A549 (cell line): ENCODE data around the gene CWC15. TPM values are rescaled to one million over a fixed set of nuclear protein-coding genes. Genes with fewer than 3 reads are reported as not detected.
A peak's percentile ranks its signal among the peaks of the same experiment; 100 is the strongest.

Experiments
- ATAC-seq, 2 experiments: fragments of 200-7000 bp in 1 of 2; fragments of >200 bp in 1 of 2; cut with Nextera tagmentation in 1 of 2; cut with Tn5 transposase in 1 of 2; 3 replicates each; pipeline versions ENCODE4 v1.8.0 to v1.9.1; 2018 to 2020; ENCODE audit warnings: mild to moderate bottlenecking in 1 of 2, moderate library complexity in 1 of 2
- CTCF ChIA-PET: fragments of 300-600 bp; sonication (Branson Sonifier 250); formaldehyde crosslinking; extraction: SDS; loops from one replicate; lab custom pipeline; 2021; ENCODE audit warnings: antibody characterized with exemption, inconsistent platforms; lab: Yijun Ruan, JAX
- POLR2A ChIA-PET: fragments of 350-600 bp; formaldehyde crosslinking; extraction: SDS; loops from one replicate; lab custom pipeline; 2021; ENCODE audit warnings: antibody characterized with exemption, inconsistent platforms; lab: Yijun Ruan, JAX
- DNase-seq, 2 experiments: peaks; one replicate each; pipeline versions ENCODE4 v3.0.0 to v3.0.0-alpha.2; 2011 to 2016; ENCODE audit warnings: low read depth in 1 of 2, low spot score in 1 of 2
- FAIRE-seq: peaks from 2 replicates; lab custom pipeline; 2011; peaks lifted over from hg19 to GRCh38; lab: Jason Lieb, UNC
- H3K27ac ChIP-seq, 2 experiments: fragments of >200 bp; sonication (Bioruptor Twin); formaldehyde crosslinking; 3 replicates each; pipeline ENCODE4 v1.5.1; 2016 to 2017
- H3K4me1 ChIP-seq: fragments of >200 bp; sonication (Bioruptor Twin); formaldehyde crosslinking; 3 replicates; pipeline ENCODE4 v1.6.1; 2016
- H3K4me2 ChIP-seq: fragments of >200 bp; sonication (Bioruptor Twin); formaldehyde crosslinking; 3 replicates; pipeline ENCODE4 v1.6.1; 2016
- H3K4me3 ChIP-seq: fragments of >200 bp; sonication (Bioruptor Twin); formaldehyde crosslinking; 3 replicates; pipeline ENCODE4 v1.5.1; 2016
- H3K9me3 ChIP-seq: fragments of >200 bp; sonication (Bioruptor Twin); formaldehyde crosslinking; 3 replicates; pipeline ENCODE4 v1.6.1; 2016
- ATOH8 ChIP-seq: fragments of 250-450 bp; sonication (Bioruptor Pico); IDR thresholded peaks from 2 replicates; pipeline ENCODE4 v1.5.0; 2020; ENCODE audit warnings: low read depth, mild to moderate bottlenecking, moderate library complexity
- CBX2 ChIP-seq: fragments of 200-600 bp; sonication (generic); IDR thresholded peaks from 2 replicates; pipeline ENCODE4 v1.6.1; 2016; ENCODE audit warnings: low read depth, mild to moderate bottlenecking, borderline replicate concordance
- CBX8 ChIP-seq: fragments of 200-600 bp; sonication (generic); IDR thresholded peaks from 2 replicates; pipeline ENCODE4 v1.6.1; 2016
- CHD4 ChIP-seq: fragments of 200-600 bp; sonication (generic); IDR thresholded peaks from 2 replicates; pipeline ENCODE4 v1.6.1; 2016; ENCODE audit warnings: antibody characterized with exemption, mild to moderate bottlenecking, borderline replicate concordance
- CTCF ChIP-seq: fragments of >200 bp; sonication (Bioruptor Twin); formaldehyde crosslinking; IDR thresholded peaks from 3 replicates; pipeline ENCODE4 v1.5.1; 2016
- EHF ChIP-seq: fragments of 250-450 bp; sonication (Bioruptor Pico); IDR thresholded peaks from 2 replicates; pipeline ENCODE4 v1.5.0; 2020; ENCODE audit warnings: mild to moderate bottlenecking
- EHMT2 ChIP-seq: fragments of 200-600 bp; sonication (generic); IDR thresholded peaks from 2 replicates; pipeline ENCODE4 v1.6.1; 2016; ENCODE audit warnings: antibody characterized with exemption, low read depth, mild to moderate bottlenecking, moderate library complexity
- ESRRA ChIP-seq: fragments of 150-350 bp; IDR thresholded peaks from 2 replicates; pipeline ENCODE4 v1.6.1; 2014; ENCODE audit warnings: mild to moderate bottlenecking, low read length, borderline replicate concordance
- FOSB ChIP-seq: fragments of 250-450 bp; sonication (Bioruptor Pico); IDR thresholded peaks from 2 replicates; pipeline ENCODE4 v1.5.0; 2020; ENCODE audit warnings: mild to moderate bottlenecking, moderate library complexity
- FOSL2 ChIP-seq, 2 experiments: fragments of 450-650 bp in 1 of 2; fragments of >200 bp in 1 of 2; sonication (Bioruptor Twin) in 1 of 2; formaldehyde crosslinking; IDR thresholded peaks; 2 replicates each; pipeline versions ENCODE4 v1.5.0 to v1.6.1; 2016 to 2020; ENCODE audit warnings: mild to moderate bottlenecking in 1 of 2, moderate library complexity in 1 of 2
- FOXS1 ChIP-seq: fragments of 250-450 bp; sonication (Bioruptor Pico); IDR thresholded peaks from 2 replicates; pipeline ENCODE4 v1.5.0; 2020; ENCODE audit warnings: mild to moderate bottlenecking, moderate library complexity
- HES2 ChIP-seq: fragments of >200 bp; sonication (Bioruptor Twin); formaldehyde crosslinking; IDR thresholded peaks from 2 replicates; pipeline ENCODE4 v1.6.1; 2016
- HEYL ChIP-seq: fragments of 250-450 bp; sonication (Bioruptor Pico); IDR thresholded peaks from 2 replicates; pipeline ENCODE4 v1.8.0; 2021; ENCODE audit warnings: mild to moderate bottlenecking, moderate library complexity
- HOXA7 ChIP-seq: fragments of 250-450 bp; sonication (Bioruptor Pico); IDR thresholded peaks from 2 replicates; pipeline ENCODE4 v1.5.0; 2020; ENCODE audit warnings: mild to moderate bottlenecking, moderate library complexity
- HOXB13 ChIP-seq: fragments of 250-450 bp; sonication (Bioruptor Pico); IDR thresholded peaks from 2 replicates; pipeline ENCODE4 v1.5.0; 2020; ENCODE audit warnings: low read depth, mild to moderate bottlenecking, moderate library complexity
- KDM1A ChIP-seq: fragments of 200-600 bp; sonication (generic); IDR thresholded peaks from 2 replicates; pipeline ENCODE4 v1.6.1; 2016; ENCODE audit warnings: low read depth, mild to moderate bottlenecking
- MAFK ChIP-seq: fragments of 450-650 bp; IDR thresholded peaks from 2 replicates; pipeline ENCODE4 v1.6.1; 2014; ENCODE audit not compliant: partially characterized antibody
- MAX ChIP-seq: IDR thresholded peaks from 2 replicates; pipeline ENCODE4 v1.6.1; 2012
- NFE2L2 ChIP-seq: fragments of 150-350 bp; conservative IDR thresholded peaks from 2 replicates; pipeline ENCODE4 v1.6.1; 2014; ENCODE audit warnings: low read length
- NPAS2 ChIP-seq: fragments of 250-450 bp; sonication (Bioruptor Pico); IDR thresholded peaks from 2 replicates; pipeline ENCODE4 v1.8.0; 2022; ENCODE audit warnings: mild to moderate bottlenecking, moderate library complexity, borderline replicate concordance
- NR3C1 ChIP-seq: fragments of >200 bp; sonication (Bioruptor Twin); formaldehyde crosslinking; IDR thresholded peaks from 3 replicates; pipeline ENCODE4 v1.6.1; 2017
- PBX3 ChIP-seq: IDR thresholded peaks from 2 replicates; pipeline ENCODE4 v1.6.1; 2012
- POLR2AphosphoS2 ChIP-seq: conservative IDR thresholded peaks from 2 replicates; pipeline ENCODE4 v1.6.1; 2012; ENCODE audit warnings: low read length, improper control_type of control experiment, inconsistent platforms
- RFX5 ChIP-seq: fragments of 450-650 bp; IDR thresholded peaks from 2 replicates; pipeline ENCODE4 v1.7.1; 2014; ENCODE audit warnings: antibody characterized with exemption, mild to moderate bottlenecking, moderate library complexity
- RNF2 ChIP-seq: fragments of 200-600 bp; sonication (generic); IDR thresholded peaks from 2 replicates; pipeline ENCODE4 v1.6.1; 2016; ENCODE audit warnings: low read depth, mild to moderate bottlenecking, antibody characterized with exemption, moderate library complexity, borderline replicate concordance
- SREBF2 ChIP-seq: fragments of 450-650 bp; IDR thresholded peaks from 2 replicates; pipeline ENCODE4 v1.6.1; 2014; ENCODE audit warnings: mild to moderate bottlenecking, moderate library complexity
- TP53 ChIP-seq: fragments of 250-450 bp; sonication (Bioruptor Pico); IDR thresholded peaks from 2 replicates; pipeline ENCODE4 v1.5.0; 2021; ENCODE audit warnings: mild to moderate bottlenecking, moderate library complexity
- ZC3H11A ChIP-seq: fragments of 450-650 bp; IDR thresholded peaks from 2 replicates; pipeline ENCODE4 v1.6.1; 2014; ENCODE audit warnings: antibody characterized with exemption, mild to moderate bottlenecking
- ZSCAN20 ChIP-seq: fragments of 250-450 bp; sonication (Bioruptor Pico); IDR thresholded peaks from 2 replicates; pipeline ENCODE4 v1.8.0; 2022; ENCODE audit warnings: mild to moderate bottlenecking, moderate library complexity
- WGBS: methylation state at CpG from one replicate; pipeline ENCODE4 v1.1.6; 2017; ENCODE audit errors: missing lambda C conversion rate; 5-methylcytosine and 5-hydroxymethylcytosine counted together
- polyA plus RNA-seq, 4 experiments: library from polyadenylated mRNA; depleted of rRNA in 3 of 4; stranded (reverse); fragments of >200 nt; fragmentation: RNase III in 1 of 4; extraction: RNeasy Plus Mini Kit Qiagen cat#74134 plus additional on column Dnase treatment in 1 of 4; gene quantifications; 2 replicates in 3 of 4; 3 replicates in 1 of 4; pipeline ENCODE4 v1.2.3, GENCODE V29; 2011 to 2017

Gene CWC15
- polyA plus RNA-seq, 2 of the 4 experiments (the other 2 are of a cell fraction): 37.6 to 42.8 TPM

GRCh38 chr11:94974178-94974577 is 822 bp upstream of the CWC15 start:
- ChIA-PET POLR2A (interaction anchor here (1.5 to 2.4 kb wide), 2 partner anchors 93 to 816 kb away, joined by 4 to 20 read pairs; partner anchors contain the start of genes FAM76B and SRSF8), CTCF (interaction anchor here (1.9 kb wide), 1 partner anchor 188 kb away, joined by 3 read pairs; no protein-coding TSS in a partner anchor)
- 33% methylated on average over 6 of the region's 6 CpGs for WGBS
- TF ChIP-seq ESRRA (no peak), TP53 (CRISPR knock-in tag) (no peak), HEYL (CRISPR knock-in tag) (no peak), HOXA7 (no peak), FOXS1 (no peak), ZSCAN20 (CRISPR knock-in tag) (no peak), HES2 (no peak), MAFK (no peak), KDM1A (no peak), EHF (CRISPR knock-in tag) (no peak), CBX8 (no peak), HOXB13 (no peak), FOSB (no peak), RNF2 (no peak), ZC3H11A (no peak), ATOH8 (CRISPR knock-in tag) (no peak), EHMT2 (no peak), NPAS2 (CRISPR knock-in tag) (no peak), FOSL2 (IDR thresholded peaks at IDR 0.05) (no peak), FOSL2 (CRISPR knock-in tag; IDR thresholded peaks at IDR 0.05) (no peak), NFE2L2 (no peak)
- Histone ChIP-seq H3K4me1 (peaks cover 6% of the 10 kb centered on the region; the same call in 2 of the 3 replicates), H3K9me3 (no peaks in the 10 kb centered on the region), H3K4me2 (peak overlapping the region; percentile 54), H3K4me3 (peak overlapping the region; percentile 66), H3K27ac (peak overlapping the region; percentile 75 to 95; a peak in 5 of 6 replicates)
- no peak for FAIRE-seq
- ATAC-seq: no peak
- no peak for DNase-seq

GRCh38 chr11:94972700-94973098 is 657 bp downstream of the CWC15 start:
- Histone ChIP-seq H3K27ac (peak overlapping the region; percentile 78 to 95), H3K9me3 (no peaks in the 10 kb centered on the region), H3K4me1 (peaks cover 6% of the 10 kb centered on the region; the same call in 2 of the 3 replicates), H3K4me2 (peak overlapping the region; percentile 94), H3K4me3 (peak overlapping the region; percentile 66)
- ATAC-seq (no peak), FAIRE-seq (no peak), DNase-seq (no peak)
- WGBS: 0% methylated on average over 4 of the region's 5 CpGs
- TF ChIP-seq RNF2: no peak
- TF ChIP-seq HEYL (CRISPR knock-in tag): no peak
- TF ChIP-seq POLR2AphosphoS2: no peak
- TF ChIP-seq SREBF2: no peak
- no peak for TF ChIP-seq ATOH8 (CRISPR knock-in tag)
- TF ChIP-seq CHD4: no peak
- TF ChIP-seq ZSCAN20 (CRISPR knock-in tag): no peak
- TF ChIP-seq CTCF: no peak
- no peak for TF ChIP-seq MAX
- TF ChIP-seq NR3C1: no peak
- TF ChIP-seq RFX5: no peak
- TF ChIP-seq PBX3: no peak
- TF ChIP-seq NFE2L2: no peak
- no peak for TF ChIP-seq FOSL2 (IDR thresholded peaks at IDR 0.05)
- TF ChIP-seq FOSL2 (CRISPR knock-in tag; IDR thresholded peaks at IDR 0.05): no peak
- no peak for TF ChIP-seq HOXB13
- no peak for TF ChIP-seq EHMT2
- no peak for TF ChIP-seq CBX2
- ChIA-PET POLR2A (interaction anchor here (2.4 kb wide), 1 partner anchor 95 kb away, joined by 20 read pairs; the partner anchor contains the start of gene SRSF8), CTCF (interaction anchor here (1.3 kb wide), 1 partner anchor 94 kb away, joined by 3 read pairs; the partner anchor contains the start of gene SRSF8)
